ENCODE results near the gene NTRK1. TPM values are rescaled to one million over a fixed set of nuclear protein-coding genes. Genes with fewer than 3 reads are reported as not detected.

The NTRK1 gene
- total RNA-seq, 4 donors from 2014 or later, result 0.20 to 2.6 (median 0.64) TPM; not detected in 1

DNA sequence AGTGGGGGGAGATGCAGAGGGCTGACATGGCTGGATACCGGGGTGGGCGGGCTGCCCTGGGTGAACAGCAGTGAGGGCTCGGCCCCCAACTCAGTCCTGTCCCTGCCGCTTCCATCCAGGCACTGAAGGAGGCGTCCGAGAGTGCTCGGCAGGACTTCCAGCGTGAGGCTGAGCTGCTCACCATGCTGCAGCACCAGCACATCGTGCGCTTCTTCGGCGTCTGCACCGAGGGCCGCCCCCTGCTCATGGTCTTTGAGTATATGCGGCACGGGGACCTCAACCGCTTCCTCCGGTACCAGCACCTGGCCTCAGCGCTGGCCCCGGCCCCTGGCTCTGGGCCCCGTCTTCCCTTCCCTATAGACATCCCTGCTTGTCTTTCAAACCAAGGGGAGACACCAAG is 15.6 kb downstream of the NTRK1 start:
- Histone ChIP-seq H3K27ac (no peak overlapping the region), H3K9me3 (no peaks in the 10 kb centered on the region), H3K4me3 (no peak overlapping the region), H3K36me3 (no peaks in the 10 kb centered on the region), H3K4me1 (no peaks in the 10 kb centered on the region), H3K27me3 (peaks cover 31% of the 10 kb centered on the region)
- intact Hi-C loops (cut with DNase I; ENCODE audit: low total_unique reads), result no loop called here
- 53% methylated on average over 21 of the region's 21 CpGs; no CpG with 5 or more reads in 1 of the 2 donors for WGBS, 2 donors (ENCODE audit: low coverage in 1 of 2)
- no peak for DNase-seq
- in situ Hi-C loops (cut with MboI; ENCODE audit: low pct_ligation_motif_present in 1 of 4, low pct_unique_long_range_greater_than_20kb in 1 of 4, low sequenced_read_pairs in 3 of 4), result no loop called here
- TF ChIP-seq POLR2A (IDR thresholded peaks at IDR 0.05) (no peak), POLR2AphosphoS5 (IDR thresholded peaks at IDR 0.05) (no peak), EP300 (IDR thresholded peaks at IDR 0.05; ENCODE audit: low read depth) (no peak)
- TF ChIP-seq, protein P1, sequence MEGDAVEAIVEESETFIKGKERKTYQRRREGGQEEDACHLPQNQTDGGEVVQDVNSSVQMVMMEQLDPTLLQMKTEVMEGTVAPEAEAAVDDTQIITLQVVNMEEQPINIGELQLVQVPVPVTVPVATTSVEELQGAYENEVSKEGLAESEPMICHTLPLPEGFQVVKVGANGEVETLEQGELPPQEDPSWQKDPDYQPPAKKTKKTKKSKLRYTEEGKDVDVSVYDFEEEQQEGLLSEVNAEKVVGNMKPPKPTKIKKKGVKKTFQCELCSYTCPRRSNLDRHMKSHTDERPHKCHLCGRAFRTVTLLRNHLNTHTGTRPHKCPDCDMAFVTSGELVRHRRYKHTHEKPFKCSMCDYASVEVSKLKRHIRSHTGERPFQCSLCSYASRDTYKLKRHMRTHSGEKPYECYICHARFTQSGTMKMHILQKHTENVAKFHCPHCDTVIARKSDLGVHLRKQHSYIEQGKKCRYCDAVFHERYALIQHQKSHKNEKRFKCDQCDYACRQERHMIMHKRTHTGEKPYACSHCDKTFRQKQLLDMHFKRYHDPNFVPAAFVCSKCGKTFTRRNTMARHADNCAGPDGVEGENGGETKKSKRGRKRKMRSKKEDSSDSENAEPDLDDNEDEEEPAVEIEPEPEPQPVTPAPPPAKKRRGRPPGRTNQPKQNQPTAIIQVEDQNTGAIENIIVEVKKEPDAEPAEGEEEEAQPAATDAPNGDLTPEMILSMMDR (IDR thresholded peaks at IDR 0.05), result no peak

DNA sequence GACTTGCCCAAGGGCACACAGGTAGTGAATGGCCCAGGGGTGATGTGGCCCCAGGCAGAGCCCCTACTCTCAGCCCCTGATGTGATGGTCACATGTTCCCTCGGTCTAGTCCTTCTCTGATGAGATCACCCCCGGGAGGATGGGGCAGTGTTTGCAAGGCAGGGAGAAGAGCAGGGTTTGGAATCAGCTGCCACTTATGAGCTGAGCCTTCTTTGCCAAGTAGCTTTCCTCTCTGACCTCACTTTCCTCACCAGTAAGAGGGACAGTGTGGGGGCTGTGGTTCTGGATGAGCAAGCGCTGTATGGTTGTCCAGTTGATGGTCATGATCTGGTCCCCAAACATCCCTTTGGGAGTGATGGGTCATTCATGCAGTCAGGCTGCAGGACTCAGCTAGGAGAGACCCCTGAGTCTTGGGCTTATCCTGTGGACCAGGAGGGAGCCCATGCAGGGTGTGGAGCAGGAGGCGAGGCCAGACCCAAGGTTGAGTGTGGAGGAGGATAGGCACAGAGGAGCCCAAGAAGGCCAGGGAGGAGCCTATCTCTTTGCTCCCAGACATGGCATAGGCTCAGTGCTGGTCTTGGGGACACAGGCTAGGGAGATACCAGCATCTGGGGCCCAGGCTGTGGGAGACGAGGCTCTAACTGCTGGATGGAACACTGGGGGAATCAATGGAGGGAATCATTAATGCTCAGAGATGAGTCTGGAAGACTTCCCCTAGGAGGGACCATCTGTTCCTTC is 16.9 kb downstream of the NTRK1 start:
- in situ Hi-C loops (cut with MboI; ENCODE audit: low pct_ligation_motif_present in 1 of 4, low pct_unique_long_range_greater_than_20kb in 1 of 4, low sequenced_read_pairs in 3 of 4), result no loop called here
- 71% methylated on average over 5 of the region's 5 CpGs; no CpG with 5 or more reads in 1 of the 2 donors for WGBS, 2 donors (ENCODE audit: low coverage in 1 of 2)
- no peak overlapping the region for H3K27ac ChIP-seq
- H3K36me3 ChIP-seq, result no peaks in the 10 kb centered on the region
- intact Hi-C loops (cut with DNase I; ENCODE audit: low total_unique reads), result no loop called here
- TF ChIP-seq POLR2A (IDR thresholded peaks at IDR 0.05) (no peak), POLR2AphosphoS5 (IDR thresholded peaks at IDR 0.05) (no peak), EP300 (IDR thresholded peaks at IDR 0.05; ENCODE audit: low read depth) (no peak)
- TF ChIP-seq, protein P1 (IDR thresholded peaks at IDR 0.05), result no peak
- no peak overlapping the region for H3K4me3 ChIP-seq
- peaks cover 42% of the 10 kb centered on the region for H3K27me3 ChIP-seq
- no peaks in the 10 kb centered on the region for H3K4me1 ChIP-seq
- no peak for DNase-seq
- no peaks in the 10 kb centered on the region for H3K9me3 ChIP-seq

DNA sequence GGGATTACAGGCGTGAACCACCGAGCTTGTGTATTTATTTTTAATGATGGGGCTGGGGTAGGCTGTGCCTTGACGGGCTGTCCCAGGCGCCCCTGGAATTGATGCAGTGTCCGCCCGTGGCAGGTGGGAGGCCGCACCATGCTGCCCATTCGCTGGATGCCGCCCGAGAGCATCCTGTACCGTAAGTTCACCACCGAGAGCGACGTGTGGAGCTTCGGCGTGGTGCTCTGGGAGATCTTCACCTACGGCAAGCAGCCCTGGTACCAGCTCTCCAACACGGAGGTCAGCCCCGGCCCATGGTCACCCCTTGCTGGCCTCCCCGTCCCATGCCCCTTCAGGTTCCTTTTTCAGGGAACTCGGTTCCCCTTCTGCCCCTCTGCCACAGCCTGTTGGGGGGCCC is 19.2 kb downstream of the NTRK1 start:
- in situ Hi-C loops (cut with MboI; ENCODE audit: low pct_ligation_motif_present in 1 of 4, low pct_unique_long_range_greater_than_20kb in 1 of 4, low sequenced_read_pairs in 3 of 4), result no loop called here
- no peaks in the 10 kb centered on the region for H3K4me1 ChIP-seq

DNA sequence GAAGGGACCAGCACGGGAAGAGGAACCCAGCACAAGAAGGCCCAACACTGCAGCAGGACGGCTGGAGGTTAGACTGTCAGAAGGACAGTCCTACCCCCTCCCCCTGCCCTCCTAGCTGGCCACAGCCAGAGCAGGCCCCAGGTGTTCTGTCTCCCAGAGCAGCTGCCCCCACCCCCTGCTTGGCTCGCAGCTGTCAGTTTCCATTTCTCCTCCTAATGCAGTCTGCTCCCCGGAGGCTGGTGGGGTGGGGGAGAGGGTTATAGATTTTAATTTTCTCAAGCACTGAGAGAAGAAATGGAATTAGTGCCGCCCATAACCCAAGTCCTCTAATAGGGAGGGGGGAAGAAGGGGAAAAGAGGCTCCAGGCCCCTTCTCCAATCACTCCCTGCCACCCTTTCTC is 19.8 kb downstream of the NTRK1 start:
- no peaks in the 10 kb centered on the region for H3K4me1 ChIP-seq
- no peak for TF ChIP-seq POLR2AphosphoS5 (IDR thresholded peaks at IDR 0.05)
- no peak for TF ChIP-seq POLR2A (IDR thresholded peaks at IDR 0.05)
- TF ChIP-seq, protein P1 (IDR thresholded peaks at IDR 0.05), result no peak
- TF ChIP-seq EP300 (IDR thresholded peaks at IDR 0.05; ENCODE audit: low read depth), result no peak
- intact Hi-C loops (cut with DNase I; ENCODE audit: low total_unique reads), result no loop called here
- in situ Hi-C loops (cut with MboI; ENCODE audit: low pct_ligation_motif_present in 1 of 4, low pct_unique_long_range_greater_than_20kb in 1 of 4, low sequenced_read_pairs in 3 of 4), result no loop called here
- H3K27ac ChIP-seq, result no peak overlapping the region
- H3K9me3 ChIP-seq, result no peaks in the 10 kb centered on the region
- no peak overlapping the region for H3K4me3 ChIP-seq
- H3K36me3 ChIP-seq, result no peaks in the 10 kb centered on the region
- DNase-seq, result no peak
- WGBS, 2 donors (ENCODE audit: low coverage in 1 of 2), result 0 to 53% methylated on average over 1 to 5 of the region's 5 CpGs
- peaks cover 46% of the 10 kb centered on the region for H3K27me3 ChIP-seq

More for the DNA sequence above, 19.2 kb downstream of the NTRK1 start:
- intact Hi-C loops (cut with DNase I; ENCODE audit: low total_unique reads), result no loop called here
- Histone ChIP-seq H3K27me3 (peaks cover 46% of the 10 kb centered on the region), H3K27ac (no peak overlapping the region), H3K4me3 (no peak overlapping the region), H3K9me3 (no peaks in the 10 kb centered on the region), H3K36me3 (no peaks in the 10 kb centered on the region)
- DNase-seq, result no peak
- TF ChIP-seq EP300 (IDR thresholded peaks at IDR 0.05; ENCODE audit: low read depth) (no peak), POLR2AphosphoS5 (IDR thresholded peaks at IDR 0.05) (no peak), POLR2A (IDR thresholded peaks at IDR 0.05) (no peak)
- TF ChIP-seq, protein P1 (IDR thresholded peaks at IDR 0.05), result no peak
- WGBS, 2 donors (ENCODE audit: low coverage in 1 of 2), result 83% methylated on average over 17 of the region's 21 CpGs; no CpG with 5 or more reads in 1 of the 2 donors

Measured in transverse colon (tissue), 4 donors.